Renal cortical epithelial cell (primary cell): ENCODE measurements around the gene ZNF302. TPM values are rescaled to one million over a fixed set of nuclear protein-coding genes. Genes with fewer than 3 reads are reported as not detected.
"Not testable (repeated sequence)": the region's sequence is repeated elsewhere in the genome, so short reads cannot be mapped to it uniquely, and the experiment has no call there.

Experiments
- DNase-seq: peaks from one replicate; pipeline ENCODE4 v3.0.0-alpha.2; 2011; ENCODE audit warnings: low read depth
- total RNA-seq: library from RNA; depleted of rRNA; stranded (reverse); fragments of >200 nt; gene quantifications from 2 replicates; pipeline ENCODE4 v1.2.3, GENCODE V29; 2014

ZNF302 gene
- total RNA-seq, 1 donor from 2014 or later, result 32.8 TPM

DNA sequence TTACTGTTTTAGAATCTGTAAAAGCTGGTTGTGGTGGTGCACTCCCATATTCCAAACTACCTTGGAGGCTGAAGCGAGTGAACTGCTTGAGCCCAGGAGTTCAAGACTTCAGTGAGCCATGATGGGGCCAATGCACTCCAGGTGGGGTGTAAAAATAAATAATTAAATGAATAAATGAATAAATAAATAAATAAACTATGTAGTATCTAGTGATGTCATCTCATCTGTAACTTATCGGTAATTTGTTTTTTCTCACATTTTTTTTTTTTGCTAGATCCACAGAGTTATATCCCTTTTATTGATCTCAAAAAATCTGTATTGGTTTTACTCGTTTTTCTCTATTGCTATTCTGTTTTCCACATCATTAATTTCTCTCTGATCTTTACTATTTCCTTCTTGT, 5.5 kb upstream of the ZNF302 start:
- DNase-seq, result no peak

DNA sequence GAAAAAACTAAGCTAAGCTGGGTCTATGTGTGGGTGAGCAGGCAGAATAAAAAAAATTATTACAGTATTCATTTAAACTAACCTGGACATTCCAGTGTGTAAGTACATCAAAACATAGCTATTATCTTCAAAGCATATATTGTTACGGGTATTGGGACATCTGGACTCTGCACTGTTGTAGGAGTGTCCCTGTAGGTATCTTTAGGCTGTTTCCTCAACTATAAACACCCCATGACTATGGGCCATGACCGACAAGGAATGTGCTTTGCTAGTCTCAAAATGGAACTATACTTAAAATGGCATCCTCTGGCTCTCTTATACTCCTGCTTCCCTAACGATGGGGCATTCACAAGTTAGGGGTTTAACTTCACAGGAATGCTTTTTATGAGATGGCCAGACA, 3.9 kb upstream of the ZNF302 start:
- DNase-seq, result no peak

DNA sequence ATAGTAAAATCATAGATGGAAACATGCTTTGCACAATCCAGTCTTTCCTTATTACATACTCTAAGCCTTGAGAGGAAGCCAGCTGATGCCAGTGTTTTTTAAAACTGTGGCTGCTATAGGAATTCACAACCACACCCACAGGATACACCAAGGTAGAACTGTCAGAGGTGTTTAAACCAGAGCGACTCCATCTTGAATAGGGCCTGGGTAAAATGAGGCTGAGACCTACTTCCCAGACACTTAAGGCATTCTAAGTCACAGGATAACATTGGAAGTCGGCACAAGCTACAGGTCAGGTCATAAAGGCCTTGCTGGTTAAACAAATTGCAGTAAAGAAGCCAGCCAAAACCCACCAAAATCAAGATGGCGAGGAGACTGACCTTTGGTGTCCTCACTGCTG, 2.2 kb upstream of the ZNF302 start:
- no peak for DNase-seq

DNA sequence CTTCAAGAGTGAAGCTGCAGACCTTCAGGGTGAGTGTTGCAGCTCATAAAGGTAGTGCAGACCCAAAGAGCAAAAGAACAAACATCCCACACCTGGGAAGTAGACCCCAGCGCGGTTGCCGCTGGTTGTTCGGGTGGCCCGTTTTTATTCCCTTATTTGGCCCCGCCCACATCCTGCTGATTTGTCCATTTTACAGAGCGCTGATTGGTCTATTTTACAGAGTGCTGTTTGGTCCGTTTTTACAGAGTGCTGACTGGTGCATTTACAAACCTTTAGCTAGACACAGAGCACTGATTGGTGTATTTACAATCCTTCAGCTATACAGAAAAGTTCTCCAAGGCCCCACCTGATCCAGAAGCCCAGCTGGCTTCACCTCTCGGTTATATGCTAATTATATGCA, 1.6 kb upstream of the ZNF302 start:
- no peak for DNase-seq

DNA sequence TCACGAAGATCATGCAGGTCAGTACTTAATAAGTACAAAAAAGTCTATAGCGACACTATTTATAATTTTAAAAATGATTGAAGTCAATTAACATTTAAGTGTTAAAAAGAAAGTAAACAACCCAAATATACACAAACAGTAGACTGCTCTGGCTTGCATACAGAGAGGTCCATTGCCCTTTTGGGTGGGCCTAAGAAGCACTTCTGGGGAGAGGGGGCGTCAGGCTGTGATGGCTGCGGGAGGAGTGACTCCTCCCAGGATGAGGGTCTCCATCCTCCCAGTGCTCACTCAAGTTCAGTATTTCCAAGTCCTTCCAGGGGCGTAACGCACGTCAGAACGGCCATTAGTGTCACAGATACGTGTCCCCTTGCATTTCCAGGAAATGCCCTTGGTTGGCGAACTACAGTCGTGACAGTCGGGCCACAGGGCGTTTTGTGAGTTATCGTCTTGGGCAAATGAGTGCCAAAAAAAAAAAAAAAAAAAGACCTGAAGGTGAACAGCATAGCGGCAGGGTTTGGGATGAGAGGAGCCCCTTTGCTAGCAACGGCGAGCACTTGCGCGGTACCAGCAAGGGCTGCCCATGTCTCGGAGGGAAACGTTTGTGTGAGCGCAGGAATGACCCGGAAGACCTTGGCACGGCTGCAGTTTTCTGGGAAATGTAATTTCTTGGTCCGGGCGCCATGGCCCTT, 637 bp upstream of the ZNF302 start, which contains the start of gene SCGB2B2:
SCGB2B2 (minus strand) TSS at position 463 of the 689 bp plus-strand sequence. CDS start 82,596 bp downstream, outside the sequence.
- DNase-seq, result no peak

DNA sequence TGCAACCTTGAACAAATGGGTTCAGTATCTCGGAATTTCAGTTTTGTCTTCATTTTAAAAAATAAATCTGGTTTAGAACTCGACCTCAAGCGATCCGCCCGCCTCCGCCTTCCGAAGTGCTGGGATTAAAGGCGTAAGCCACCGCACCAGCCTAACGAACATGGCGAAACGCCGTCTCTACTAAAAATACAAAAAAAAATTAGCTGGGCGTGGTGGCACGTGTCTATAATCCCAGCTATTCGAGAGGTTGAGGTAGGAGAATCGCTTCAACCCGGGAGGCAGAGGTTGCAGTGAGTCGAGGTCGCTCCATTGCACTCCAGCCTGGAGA, 571 bp downstream of the ZNF302 start:
- no peak for DNase-seq

DNA sequence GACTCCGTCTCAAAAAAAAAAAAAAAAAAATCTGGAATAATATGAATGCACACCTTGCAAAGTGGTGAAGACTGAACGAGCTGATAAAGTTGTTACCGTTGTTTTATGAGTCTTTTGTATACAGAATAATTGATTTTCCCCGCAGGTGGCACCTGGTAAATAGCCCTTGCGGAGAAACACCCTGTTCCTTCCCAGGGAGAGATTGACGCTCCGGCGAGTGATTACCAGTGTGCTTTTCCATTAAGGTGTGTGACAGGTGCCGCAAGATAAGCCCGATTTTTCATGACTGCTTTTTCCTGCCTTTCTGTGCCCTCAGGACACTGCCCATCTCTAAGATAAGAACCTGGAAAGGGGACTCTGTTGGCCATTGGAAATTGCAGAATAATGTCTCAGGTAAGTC, 943 bp downstream of the ZNF302 start:
- no peak for DNase-seq

DNA sequence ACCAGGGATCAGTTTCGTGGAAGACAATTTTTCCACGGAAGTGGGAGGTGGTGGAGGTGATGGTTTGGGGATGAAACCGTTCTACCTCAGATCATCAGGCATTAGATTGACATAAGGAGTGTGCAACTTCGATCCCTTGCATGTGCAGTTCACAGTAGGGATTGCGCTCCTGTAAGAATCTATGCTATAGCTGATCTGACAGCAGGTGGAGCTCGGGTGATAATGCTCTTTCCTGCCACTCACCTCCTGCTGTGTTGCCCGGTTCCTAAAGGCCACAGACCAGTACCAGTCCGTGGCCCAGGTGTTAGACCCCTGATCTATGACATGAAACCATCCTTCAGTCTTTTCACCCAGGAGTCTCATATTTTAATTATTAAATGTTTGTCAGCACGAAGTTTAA, 4.0 kb downstream of the ZNF302 start:
- no peak for DNase-seq

DNA sequence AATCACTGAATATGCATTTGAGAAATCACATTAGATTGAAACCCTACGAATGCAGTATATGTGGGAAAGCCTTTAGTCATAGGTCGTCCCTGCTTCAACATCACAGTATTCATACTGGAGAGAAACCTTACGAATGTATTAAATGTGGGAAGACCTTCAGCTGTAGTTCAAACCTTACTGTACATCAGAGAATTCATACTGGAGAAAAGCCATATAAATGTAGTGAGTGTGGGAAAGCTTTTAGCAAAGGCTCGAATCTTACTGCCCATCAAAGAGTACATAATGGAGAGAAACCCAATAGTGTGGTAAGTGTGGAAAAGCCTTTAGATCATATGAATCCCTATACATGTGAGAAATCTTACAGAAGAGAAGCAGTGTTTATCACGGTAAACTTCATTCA, 7.8 kb downstream of the ZNF302 start:
- not testable (repeated sequence) for DNase-seq

DNA sequence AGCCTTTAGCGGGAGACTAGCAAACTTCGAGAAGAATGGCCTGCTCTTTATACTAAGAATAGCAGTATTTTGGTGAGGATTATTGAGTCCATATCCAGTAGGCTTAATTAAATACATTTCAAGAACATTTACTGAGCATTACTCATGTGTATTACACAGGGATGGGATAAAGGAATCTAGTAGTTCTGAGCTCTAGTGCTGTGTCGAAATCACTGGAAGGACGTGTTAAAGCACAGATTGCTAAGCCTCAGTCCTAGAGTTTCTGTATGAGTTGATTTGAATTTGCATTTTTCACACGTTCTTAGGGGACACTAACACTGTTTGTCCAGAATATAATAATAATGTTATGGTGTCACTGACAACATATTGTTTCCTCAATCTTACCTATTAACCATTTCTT, 9.0 kb downstream of the ZNF302 start:
- no peak for DNase-seq

DNA sequence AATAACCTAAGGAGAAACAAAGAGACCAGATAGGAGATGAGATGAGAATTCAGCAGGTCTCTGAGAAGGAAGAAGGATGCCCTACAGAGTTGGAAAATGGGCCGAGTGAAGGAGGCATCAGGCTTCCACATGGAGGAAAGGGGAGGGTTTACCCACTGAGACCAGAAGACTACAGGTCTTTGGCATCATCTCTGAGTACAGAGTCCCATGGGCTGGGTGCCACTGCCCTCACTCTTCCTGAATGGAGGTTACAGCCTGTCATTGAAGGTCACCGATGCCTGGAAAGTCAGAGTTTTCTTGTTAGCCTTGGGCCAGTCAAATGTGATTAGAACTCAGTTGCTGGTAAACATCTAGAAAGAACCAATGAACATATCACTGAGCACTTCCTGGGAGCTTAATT, 9.9 kb downstream of the ZNF302 start:
- DNase-seq, result no peak

DNA sequence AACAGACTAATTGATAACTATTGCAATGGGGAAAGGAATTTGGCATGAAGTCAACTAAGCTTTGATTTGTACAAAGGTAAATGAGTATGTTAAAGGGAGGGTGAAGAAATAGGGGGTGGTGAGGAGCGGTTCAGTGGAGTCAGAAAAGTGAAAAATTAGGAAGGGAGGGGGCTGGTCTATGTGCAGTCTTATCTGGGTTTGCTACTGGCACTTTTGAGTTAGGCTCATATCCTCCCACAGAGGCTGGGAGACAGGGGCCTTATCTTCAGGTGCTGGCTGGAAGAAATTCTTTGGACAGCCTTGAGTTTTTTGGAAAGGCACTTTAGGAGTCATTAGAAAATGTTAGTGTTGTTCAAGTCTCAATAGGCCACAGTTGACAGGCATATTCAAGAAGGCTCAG, 11.1 kb downstream of the ZNF302 start:
- DNase-seq, result no peak

DNA sequence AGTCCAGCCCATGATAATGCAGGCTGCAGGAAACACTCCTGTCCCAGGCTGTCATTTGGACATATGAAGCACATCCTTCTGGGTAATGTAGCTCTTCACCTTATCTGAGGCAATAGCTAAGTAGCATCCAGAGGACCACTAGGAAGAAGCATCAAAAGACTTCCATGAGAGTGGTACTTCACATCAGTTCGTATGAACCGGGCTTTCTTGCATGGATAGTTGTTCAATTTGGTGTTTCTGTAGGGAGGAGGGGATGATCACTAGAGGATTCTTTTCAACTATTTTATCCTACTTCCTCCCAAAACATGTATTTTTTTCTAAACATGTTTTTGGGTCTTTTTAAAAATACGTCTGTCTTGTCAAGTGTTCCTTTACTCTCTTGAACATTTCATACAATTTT, 12.9 kb downstream of the ZNF302 start:
- DNase-seq, result no peak

DNA sequence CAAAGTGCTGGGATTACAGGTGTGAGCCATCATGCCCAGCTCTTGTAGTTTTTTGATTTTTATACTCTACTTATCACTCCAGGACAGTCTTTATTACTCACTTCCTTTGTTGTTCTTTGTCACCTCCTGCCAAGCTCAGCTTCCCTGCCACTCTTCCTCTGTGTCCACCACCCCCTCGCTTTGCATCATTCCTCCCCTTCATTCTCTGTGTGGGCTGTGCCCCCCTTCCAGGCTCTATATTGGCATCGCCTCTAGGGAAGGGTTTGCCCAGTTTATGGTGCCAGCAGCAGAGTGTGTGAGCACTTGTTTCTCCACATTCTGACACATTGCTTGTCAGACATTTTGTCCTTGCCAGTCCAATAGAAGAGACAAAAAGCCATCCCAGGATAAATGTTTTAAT, 15.1 kb downstream of the ZNF302 start:
- DNase-seq, result no peak

DNA sequence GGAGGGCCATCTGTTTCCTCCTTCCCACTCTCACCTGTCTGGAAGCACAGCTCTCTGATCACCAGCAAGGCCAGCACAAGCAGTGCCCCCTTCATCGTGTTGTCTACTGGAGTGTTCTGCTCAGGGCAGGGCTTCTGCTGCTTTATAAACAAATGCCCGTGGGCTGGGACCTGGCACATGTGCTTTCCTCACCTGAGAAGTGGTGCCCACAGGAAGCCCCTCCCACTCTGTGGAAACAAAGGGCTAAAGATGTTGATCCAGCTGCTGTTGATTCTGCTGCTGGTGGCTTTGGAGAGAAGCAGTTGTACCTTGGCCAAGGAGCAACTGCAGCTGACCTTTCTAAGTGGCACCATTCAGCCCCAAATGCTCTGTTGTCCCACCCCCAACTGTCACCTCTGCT, 30.2 kb downstream of the ZNF302 start:
- DNase-seq, result no peak

DNA sequence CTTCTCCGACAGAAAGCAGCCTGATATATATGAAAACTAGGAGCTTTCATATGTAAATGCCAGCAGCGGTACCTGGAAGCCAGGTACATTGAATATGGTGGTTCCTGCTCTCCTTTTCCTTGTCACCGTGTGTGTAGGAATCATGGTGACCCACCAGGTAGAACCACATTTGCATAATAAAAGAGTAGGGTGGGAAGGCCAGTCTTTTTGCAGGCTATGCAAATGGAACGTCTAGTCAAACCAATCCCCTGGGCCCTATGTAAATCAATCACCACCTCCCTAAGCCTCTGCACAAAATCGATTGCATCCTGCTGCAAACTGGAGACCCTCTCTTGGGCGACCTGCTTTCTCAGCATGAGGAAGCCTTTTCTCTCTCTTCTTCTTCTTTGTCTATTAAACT, 34.4 kb downstream of the ZNF302 start:
- DNase-seq, result no peak

DNA sequence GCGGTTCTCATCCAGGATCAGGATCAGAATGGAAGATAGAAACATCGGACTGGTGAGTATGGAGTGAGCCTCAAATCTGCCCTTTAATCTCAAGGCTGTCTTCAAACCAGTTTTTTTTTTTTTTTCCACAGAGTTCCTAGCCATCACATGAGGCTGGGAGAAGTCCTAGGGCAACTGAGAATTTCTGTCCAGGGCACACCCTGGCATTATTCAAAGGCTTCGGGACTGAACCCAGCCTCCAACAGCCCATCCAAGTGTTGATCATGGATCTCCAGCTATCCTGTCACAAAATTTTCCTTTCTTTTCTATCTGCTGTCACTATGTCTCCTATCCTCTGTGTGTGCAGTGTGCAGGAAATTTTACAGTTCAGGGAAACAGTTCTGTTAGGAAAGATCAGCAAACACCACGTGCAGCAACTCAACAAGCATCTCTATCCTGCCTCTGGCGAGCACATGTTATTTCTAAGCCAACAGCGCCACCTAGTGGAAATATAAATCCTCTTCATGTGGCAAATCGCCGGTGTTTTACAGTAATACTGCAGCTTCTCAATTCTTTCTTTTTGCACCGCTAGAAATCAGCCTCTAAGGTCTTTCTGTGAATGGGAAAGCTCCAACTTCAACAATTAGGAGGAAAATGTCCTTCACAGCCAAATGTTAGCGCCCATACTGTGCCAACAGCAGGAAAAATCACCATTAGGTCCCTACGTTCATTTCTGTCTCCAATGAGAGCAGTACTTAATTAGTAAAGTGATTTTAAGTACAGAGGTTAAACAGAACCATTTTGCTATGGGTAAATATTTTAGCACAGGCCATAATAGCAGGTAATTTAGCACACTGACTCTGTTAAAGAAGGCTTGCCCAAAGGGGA, 35.1 kb downstream of the ZNF302 start:
- peak; percentile 61 for DNase-seq

DNA sequence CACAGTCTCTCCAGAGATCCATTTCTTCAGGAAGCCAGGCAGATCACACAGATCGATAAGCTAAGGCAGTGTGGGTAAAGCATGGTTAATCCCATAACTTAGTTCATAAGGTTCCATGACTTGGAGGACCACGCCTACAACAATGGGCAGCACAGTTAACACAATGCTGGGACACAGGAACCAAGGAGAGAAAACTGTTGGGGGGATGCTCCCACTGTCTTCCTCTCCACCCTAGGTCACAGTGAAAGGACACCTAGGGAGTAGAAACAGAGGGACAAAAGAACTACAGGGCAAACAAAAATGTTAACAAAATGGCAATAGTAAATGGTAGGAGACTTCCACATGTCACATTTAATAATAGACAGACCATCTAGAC, 35.8 kb downstream of the ZNF302 start:
- no peak for DNase-seq

DNA sequence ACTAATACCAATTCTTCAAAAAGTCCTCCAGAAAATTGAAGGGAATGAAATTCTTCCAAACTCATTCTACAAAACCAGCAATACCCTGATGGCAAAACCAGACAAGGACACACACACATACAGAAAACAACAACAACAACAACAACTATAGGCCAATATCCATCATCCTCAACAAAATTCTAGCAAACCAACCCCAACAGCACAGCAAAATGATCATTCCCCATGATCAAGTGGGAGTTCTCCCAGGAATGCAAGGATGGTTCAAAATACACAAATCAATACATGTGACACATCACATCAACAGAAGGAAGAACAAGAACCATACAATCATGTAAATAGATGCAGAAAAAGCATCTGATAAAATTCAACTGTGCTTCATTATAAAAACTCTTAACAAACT, 37.9 kb downstream of the ZNF302 start:
- DNase-seq, result no peak

DNA sequence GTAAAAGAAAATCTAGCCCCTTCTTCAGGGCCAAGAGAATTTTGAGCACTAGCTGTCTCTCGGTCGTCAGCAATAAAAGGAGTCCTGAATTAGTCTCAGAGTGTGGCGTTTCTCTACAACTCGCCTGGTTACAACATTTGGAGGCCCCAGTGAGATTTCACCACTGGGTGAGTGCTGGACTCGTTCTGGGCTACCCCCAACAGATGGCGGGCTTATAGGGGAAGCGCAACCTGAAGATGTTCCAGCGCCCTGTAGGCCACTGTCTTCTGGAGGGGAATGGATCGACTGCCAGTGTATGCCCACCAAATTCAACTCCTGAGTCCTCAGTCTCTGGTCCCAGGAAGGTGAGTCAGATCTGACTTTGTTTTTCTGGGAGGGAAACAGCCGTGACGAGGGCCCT, 44.9 kb downstream of the ZNF302 start:
- no peak for DNase-seq

DNA sequence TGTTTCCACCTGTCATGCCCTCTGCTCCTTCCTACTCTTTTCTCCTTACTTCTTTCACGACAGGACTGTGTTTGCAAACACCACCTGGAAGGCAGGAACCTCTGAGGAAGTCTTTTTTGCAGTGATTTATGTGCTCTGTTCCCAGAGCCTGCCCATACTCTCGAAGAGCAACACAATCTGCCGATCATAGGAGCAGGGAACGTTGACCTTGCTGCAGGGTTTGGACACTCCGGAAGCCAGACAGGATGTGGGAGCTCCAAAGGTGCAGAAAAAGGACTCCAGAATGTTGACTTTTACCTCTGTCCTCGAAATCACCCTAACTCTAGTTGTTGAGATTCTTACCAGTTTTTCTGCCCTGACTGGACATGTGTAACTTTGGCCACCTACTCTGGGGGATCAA, 47.9 kb downstream of the ZNF302 start:
- no peak for DNase-seq

DNA sequence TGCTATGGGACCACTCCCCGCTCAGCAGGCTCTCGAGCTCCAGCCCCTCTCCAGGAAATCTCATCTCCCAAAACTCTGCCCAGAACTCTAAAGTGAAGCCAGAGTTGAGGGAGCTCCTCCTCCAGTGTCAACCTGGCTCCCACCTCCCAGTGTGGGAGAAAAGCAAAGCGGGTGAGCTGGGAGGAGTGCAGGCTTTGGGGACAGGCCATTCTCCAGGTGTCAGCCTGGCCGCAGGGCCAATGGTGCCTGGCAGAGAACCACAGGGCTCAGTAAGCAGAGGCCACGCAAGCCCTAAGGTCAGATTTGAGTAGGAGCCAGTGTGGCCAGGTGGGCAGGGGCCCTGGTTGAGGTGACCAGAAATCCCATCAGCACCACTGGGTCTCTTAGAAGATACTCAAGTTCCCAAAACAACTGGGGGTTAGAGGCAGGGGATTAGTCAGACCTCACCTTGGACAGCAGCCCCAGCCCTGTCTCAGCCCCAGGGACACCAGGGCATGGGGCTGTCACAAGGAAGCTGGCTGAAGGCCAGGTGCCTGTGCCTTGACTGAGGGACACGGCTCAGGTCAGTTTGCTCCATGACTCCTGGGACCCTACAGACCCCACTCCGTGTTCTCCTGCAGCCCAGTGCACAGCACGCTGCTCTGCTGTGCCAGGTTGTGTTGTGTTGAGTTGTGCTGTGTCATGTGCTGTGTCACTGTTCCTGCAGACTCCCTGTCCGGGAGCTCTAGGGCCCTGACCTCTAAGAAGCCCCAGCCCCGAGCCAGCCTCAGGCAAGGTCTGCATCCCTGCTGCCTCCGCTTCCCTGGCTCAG, 53.7 kb downstream of the ZNF302 start:
- no peak for DNase-seq

DNA sequence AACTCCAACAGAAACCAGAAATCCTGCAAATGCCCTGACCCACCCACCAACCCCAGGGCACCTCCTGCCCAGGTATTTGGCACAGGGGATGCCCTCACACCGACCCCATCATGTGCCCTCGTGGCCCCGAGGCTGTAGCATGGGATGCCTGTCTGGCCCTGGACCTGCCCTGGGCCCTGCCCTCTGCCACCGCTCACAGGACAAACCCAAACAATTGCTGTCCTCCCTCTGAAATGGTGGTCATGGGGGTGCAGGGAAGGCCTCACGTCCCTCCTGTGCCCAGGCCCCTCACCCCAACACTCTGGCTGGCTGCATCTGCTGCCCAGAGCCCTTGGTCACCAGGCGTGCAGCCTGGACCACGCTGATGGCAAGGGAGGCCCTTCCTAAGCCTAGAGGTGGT, 54.5 kb downstream of the ZNF302 start:
- DNase-seq, result no peak
